Stimulated activated CD4-positive, alpha-beta T cell treated with anti-CD3 and anti-CD28 coated beads, TNF-alpha, amount 100 ng/mL, for 48 hours (primary cell): ENCODE data around the gene THRB.

Source experiments
- DNase-seq, 3 donors: peaks; one replicate each; pipeline ENCODE4 v3.0.0-alpha.2; 2020; ENCODE audit warnings: low read depth in 3 of 3

The THRB gene

DNA sequence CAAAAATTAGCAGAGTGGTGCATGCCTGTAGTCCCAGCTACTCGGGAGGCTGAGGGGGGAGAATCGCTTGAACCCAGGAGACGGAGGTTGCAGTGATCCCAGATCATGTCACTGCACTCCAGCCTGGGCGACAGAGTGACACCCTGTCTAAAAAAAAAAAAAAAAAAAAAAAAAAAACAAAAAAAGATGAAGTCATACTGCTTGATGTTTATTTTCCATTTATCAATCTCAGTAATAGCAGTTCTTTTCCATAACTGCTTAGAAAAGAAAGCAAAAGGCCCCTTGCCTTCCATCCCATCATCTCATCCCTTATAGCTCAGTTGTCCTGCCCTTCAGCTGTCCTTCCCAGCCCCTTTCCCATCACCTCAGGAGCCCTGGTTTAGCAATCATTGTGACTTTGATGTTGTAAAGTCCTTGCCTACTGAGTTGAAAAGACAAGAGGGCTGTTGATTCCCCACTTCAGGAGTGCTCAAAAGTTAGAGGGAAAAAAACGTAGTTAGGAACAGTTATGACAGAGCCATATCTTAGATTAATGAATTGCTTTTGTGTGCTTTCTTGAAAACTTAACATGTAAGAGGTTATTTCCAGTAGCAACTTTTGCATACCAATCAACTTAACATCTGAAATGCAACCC lies 18.0 kb upstream of the THRB start:
- DNase-seq: no peak

GRCh38 chr3:24510030-24510648 lies 15.5 kb upstream of the THRB start:
- DNase-seq: no peak

- no peak for DNase-seq
Observed at GRCh38 chr3:24508423-24508839, 13.8 kb upstream of the THRB start.

GRCh38 chr3:24507776-24508422 lies 13.2 kb upstream of the THRB start:
- no peak for DNase-seq

DNA sequence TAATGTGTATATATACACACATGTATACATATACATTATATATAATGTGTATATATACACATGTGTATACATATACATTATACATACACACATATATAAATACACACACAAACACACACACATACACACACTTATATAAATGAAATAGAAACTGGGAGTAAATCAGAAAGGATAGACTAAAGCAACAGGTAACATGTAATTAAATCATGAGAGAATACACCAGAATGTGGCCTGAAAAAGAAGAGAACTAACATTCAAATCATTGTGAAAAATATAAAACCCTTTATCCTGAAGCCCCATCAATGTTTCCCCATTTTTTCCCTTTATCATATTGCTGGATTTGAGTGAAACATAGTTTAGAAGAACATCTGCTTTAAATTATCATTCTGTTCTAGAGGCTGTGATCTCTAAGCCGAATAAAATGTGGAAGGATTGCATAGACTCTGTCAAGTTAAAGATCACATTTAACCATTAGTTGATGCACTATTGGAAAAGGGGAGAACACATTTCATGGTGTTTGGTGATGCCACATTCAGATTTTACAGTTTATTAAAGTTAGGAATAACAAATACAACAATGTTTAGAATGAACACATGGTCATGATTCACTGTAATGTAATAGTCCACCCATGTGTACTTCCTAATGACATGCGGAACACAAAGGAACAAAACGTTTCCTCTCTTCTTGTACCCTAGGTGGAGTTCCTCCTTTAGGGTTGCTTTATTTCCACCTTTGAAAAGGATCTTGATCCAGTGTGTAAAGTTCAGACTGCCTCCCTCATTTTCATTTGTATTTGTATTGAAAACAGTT lies 12.5 kb upstream of the THRB start:
- DNase-seq: no peak

GRCh38 chr3:24505691-24506550 lies 11.3 kb upstream of the THRB start:
- DNase-seq: no peak

DNA sequence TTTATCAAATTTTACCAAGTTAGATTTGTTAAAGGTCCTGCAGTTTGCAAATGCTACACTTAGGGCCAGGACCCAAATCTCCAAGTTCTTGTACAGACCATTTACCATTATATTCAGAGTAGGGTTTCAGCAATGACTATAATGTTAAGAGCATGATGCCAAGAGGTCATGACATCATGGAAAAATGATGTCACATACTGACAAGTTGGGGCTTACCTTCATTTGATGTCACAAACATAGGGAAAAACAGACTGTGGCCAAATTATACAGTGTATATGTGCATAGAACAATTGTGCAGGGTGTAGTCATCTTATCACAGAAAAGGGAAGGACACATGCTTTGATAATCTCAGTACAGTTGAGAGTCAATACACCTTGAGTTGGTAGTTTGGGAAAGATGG lies 10.1 kb upstream of the THRB start:
- DNase-seq: no peak

DNA sequence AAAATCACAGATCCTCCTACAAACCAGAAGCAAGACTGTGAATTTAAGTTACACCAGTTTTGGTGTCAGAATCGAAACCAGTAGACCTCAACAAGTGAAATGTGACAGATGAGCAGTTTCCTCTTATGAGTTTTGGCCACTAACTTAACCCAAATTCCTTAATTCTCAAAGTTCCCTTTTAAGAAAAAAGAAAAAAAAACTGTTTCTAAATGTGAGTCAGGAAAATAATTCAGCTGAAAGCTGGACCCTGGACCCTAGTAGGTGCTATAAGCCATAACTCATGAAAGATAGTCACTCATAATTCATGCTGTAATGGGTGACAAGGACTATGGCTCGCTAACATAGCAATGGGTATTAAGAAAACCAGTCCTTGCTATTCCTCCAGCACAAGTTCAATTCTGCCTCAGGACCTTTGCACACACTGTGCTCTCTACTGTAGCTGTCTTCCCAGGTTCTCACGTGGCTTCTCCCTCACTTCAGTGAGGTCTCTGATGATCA lies 9.0 kb upstream of the THRB start:
- no peak for DNase-seq

DNA sequence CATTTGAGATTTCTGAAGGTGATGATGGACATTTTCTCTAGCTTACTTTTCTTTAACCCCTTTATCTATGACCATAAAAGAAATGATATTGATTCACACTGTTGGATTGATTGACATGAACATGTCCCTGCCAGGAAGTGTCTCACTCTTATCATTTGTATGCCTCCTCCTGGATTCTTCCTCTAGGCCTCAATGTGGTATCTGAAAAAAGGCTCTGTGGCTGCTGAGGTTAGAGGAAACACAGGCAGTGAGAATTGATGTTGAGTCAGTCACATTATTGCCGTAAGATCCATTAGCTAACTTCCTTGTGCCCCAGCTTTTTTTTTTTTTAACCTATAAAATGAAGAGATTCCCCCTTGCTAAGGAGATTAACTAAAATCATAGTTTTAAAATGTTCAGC lies 8.0 kb upstream of the THRB start:
- DNase-seq: no peak

DNA sequence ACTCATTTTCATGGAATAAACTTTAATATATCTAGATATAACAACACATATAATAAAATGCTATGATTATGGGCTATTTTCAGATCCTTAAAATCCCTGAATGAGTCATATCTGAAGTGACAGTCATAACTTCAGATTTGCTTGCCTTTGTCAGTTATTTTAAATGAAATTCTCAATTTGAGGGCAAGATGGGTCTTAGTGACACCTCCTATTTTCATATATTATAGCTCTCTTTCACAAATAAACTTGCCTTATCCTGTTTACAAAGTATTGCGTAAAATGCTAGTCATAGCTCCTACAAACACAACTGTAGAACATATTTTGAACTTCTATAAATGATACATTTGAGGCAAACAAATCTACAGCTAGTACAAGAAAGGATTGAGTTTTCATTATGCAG lies 6.2 kb upstream of the THRB start:
- no peak for DNase-seq

GRCh38 chr3:24499991-24500390 lies 5.3 kb upstream of the THRB start:
- DNase-seq: no peak

- DNase-seq: no peak
Observed at GRCh38 chr3:24498796-24499195, 4.1 kb upstream of the THRB start.

DNA sequence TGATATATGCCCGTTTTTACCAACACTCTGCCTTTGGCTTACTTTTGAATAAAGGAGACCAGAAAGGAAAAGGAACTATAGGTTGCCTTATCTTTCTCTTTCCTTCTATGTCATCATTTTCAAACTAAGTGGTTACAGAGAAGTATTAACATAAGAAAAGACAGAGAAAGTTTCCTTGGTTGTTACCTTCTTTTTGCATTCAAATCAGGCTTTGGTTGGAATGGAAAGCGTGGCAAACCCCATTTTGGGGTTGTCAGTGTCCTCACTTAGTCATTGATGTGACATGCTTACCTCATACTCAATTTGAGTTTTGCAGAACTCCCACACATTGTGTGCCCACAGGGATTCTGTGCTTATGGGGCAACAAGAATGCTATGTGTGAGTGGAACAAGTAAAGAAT lies 3.7 kb upstream of the THRB start:
- DNase-seq: no peak

- no peak for DNase-seq
Observed at GRCh38 chr3:24497942-24498341, 3.3 kb upstream of the THRB start.

- no peak for DNase-seq
Observed at GRCh38 chr3:24496529-24497482, 2.2 kb upstream of the THRB start.

- no peak for DNase-seq
Observed at GRCh38 chr3:24495326-24495994, 810 bp upstream of the THRB start.

DNA sequence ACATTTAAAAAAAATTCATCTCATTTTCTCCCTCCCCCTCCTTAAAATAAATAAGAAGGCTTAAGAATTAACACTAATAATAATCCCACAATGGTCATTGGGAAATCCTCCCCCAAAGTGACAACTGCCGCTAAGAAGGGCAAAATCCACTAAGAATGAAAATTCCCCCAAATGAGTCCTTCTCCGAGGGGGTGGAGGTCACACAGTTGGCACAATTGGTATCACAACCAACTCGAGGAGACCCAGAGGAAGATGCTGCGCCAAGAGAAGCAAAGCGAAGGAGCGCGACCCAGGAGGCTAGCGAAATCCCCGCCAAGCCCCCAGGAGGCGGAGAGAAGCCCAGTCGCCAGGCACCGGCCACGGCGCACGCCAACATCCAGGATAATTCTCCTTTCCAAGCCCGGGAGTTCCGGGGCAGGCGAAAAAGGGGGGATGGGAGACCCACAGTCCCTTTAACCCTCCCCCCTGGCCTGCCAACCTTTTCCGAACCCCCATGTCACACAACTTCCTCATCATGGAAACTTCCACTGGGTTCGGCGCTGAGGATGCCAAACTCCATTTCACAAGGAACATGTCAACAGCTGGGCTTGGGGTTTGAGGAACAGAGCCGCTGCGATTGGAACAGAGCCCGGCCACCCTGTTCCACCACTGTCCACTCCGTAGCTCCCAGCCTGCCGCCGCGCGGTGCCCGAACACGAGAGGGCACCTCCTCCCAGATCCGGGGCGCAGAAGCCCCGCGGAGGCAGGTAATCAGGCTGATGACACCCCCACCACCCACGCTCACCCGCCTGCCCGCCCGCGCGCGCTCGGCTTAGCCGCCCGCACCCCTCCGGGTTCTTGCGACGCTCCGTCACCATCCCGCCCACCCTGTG lies 668 bp downstream of the THRB start:
- DNase-seq: no peak

- DNase-seq: no peak
Observed at GRCh38 chr3:24492971-24493551, 1.6 kb downstream of the THRB start.
